Measurements from ENCODE around the gene GRK4.

DNA sequence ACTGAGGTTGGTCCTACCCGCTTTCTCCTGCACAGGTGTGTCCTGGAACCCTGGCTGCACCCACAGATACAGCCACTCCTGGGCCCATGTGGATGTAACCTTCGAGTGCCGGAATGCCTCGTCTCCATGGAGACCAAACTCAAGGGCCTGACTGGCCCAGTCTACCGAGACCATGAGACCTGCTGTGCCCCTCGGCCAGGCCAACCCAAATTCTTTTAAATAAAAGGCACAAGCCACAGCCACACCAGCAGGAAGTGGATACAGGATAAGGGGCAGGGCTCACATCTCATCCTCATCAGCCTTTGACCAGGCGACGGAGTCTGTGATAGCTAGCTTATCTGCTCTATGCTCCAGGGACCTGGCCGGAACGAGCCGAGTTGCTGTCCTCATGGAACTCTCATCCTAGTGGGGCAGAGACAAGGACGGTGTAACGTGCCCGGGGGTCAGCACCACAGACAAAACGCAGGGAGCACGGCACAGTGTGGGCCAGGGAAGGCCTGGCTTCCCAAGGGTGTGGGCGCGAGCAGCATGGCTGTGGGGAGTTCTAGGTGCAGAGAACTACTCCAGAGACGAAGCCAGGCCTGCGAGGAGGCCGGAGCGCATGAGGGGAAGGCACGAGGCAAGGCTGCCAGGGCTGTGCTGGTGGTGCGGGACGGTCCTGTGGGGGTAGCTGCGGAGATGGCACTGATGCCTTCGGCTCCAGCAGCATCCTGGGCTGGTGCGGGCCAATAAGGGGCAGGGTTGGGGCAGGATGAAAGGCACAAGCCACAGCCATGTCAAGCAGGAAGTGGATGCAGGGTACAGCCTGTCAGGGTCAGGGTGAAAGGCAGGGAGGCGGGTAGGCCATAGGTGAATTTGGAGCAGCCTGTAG is 22.9 kb upstream of the GRK4 start:
- TF ChIP-seq, protein P1, sequence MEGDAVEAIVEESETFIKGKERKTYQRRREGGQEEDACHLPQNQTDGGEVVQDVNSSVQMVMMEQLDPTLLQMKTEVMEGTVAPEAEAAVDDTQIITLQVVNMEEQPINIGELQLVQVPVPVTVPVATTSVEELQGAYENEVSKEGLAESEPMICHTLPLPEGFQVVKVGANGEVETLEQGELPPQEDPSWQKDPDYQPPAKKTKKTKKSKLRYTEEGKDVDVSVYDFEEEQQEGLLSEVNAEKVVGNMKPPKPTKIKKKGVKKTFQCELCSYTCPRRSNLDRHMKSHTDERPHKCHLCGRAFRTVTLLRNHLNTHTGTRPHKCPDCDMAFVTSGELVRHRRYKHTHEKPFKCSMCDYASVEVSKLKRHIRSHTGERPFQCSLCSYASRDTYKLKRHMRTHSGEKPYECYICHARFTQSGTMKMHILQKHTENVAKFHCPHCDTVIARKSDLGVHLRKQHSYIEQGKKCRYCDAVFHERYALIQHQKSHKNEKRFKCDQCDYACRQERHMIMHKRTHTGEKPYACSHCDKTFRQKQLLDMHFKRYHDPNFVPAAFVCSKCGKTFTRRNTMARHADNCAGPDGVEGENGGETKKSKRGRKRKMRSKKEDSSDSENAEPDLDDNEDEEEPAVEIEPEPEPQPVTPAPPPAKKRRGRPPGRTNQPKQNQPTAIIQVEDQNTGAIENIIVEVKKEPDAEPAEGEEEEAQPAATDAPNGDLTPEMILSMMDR (IDR thresholded peaks at IDR 0.05; ENCODE audit: low read depth, low read length) = no peak
- TF ChIP-seq POLR2A (IDR thresholded peaks at IDR 0.05; ENCODE audit: extremely low read depth, insufficient read length) (peak; percentile 36), MAX (IDR thresholded peaks at IDR 0.05; ENCODE audit: low read depth, low read length) (no peak)

All from NB4 (cell line).